HG03135 (cell line): ENCODE measurements around the gene ADAM15.

Experiments used
- ATAC-seq: cut with Tn5 transposase; IDR thresholded peaks from one replicate; pipeline ENCODE4 v1.9.1; 2021; ENCODE audit warnings: mild to moderate bottlenecking, moderate library complexity; ENCODE audit not compliant: unreplicated experiment

The ADAM15 gene, protein sequence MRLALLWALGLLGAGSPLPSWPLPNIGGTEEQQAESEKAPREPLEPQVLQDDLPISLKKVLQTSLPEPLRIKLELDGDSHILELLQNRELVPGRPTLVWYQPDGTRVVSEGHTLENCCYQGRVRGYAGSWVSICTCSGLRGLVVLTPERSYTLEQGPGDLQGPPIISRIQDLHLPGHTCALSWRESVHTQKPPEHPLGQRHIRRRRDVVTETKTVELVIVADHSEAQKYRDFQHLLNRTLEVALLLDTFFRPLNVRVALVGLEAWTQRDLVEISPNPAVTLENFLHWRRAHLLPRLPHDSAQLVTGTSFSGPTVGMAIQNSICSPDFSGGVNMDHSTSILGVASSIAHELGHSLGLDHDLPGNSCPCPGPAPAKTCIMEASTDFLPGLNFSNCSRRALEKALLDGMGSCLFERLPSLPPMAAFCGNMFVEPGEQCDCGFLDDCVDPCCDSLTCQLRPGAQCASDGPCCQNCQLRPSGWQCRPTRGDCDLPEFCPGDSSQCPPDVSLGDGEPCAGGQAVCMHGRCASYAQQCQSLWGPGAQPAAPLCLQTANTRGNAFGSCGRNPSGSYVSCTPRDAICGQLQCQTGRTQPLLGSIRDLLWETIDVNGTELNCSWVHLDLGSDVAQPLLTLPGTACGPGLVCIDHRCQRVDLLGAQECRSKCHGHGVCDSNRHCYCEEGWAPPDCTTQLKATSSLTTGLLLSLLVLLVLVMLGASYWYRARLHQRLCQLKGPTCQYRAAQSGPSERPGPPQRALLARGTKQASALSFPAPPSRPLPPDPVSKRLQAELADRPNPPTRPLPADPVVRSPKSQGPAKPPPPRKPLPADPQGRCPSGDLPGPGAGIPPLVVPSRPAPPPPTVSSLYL

DNA sequence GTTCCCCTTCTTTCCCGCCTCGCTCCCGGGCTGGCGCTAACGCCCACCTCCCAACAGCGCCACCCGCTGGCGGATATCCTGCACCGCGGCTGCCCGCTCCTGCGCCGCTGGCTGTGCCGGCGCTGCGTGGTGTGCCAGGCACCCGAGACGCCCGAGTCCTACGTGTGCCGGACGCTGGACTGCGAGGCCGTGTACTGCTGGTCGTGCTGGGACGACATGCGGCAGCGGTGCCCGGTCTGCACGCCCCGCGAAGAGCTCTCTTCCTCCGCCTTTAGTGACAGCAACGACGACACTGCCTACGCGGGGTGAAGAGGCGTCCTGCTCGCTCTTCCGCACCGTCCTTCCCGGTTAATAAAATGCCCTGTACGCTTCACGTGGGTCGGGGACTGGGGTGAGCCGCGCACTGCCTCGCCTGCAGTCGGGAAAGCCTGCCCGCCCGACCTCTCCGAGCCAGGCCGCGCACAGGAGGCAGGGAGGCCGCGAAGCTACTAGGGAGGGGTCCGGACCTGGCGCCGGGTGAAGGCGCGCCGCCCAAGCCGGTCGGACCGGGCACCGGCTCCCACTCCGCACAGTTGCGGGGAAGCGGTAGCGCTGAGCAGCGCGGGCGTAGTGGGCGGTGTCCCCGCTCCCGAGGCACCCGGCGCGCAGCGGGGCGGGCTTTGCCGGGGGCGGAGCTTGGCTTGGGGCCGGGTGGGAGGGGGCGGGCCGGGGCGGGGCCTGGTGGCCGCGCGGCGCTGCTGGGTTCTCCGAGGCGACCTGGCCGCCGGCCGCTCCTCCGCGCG, at the start of gene ADAM15:
TSS of gene ADAM15 (plus strand) at position 757 of the 782 bp plus-strand sequence. CDS start 71 bp downstream, outside the sequence.
- ATAC-seq: peak; percentile 48

GRCh38 chr1:155001425-155001674, 49.8 kb upstream of the ADAM15 start:
- ATAC-seq: no peak

DNA sequence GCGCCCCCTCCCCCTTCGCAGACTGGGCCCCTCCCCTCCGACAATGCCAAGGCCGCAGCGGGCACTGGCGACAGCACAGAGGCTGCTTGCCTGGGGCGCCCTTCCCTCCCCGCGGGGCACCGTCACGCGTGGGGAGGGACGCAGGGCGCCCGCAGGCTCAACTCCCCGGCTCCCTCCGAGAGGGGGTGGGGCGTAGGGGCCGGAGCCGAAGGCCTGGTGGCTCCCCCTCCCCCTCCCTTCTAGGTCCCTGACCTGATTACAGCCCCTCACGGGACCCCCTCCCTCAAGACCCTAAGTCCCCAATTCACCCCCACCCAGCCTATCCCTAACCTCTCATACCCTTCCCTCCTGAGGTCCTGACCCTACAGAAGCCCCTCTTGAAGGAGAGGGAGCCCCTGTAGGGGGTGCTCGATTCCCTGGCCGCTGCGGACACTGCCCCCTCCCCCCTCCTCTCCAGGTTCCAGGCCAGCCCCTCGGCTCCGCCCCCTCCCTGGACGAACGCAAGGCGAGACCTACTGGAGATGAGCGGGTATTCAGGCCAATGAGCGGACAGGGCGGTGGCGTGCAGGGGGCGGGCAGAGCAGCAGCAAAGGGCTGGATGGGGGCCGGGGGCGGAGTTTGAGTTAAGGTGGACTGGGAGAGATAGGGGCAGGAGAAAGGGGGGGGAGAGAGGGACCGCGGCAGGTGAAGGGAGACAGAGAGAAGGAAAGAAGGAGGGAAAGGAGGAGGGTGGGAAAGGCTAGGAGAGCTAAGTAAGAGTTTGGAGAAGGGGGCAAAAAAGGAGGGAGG, 49.2 kb upstream of the ADAM15 start:
- peak; percentile 57 for ATAC-seq

GRCh38 chr1:155002464-155003226, 48.5 kb upstream of the ADAM15 start, which contains the start of gene ZBTB7B:
ZBTB7B (plus strand) TSS chr1:155002802; CDS start chr1:155014661, 11,859 bp downstream.
- no peak for ATAC-seq

- no peak for ATAC-seq
Observed at GRCh38 chr1:155003227-155003765, 47.8 kb upstream of the ADAM15 start.

GRCh38 chr1:155003766-155004351, 47.3 kb upstream of the ADAM15 start:
- ATAC-seq: no peak

GRCh38 chr1:155004352-155005075, 46.6 kb upstream of the ADAM15 start:
- no peak for ATAC-seq

GRCh38 chr1:155005076-155006011, 45.8 kb upstream of the ADAM15 start:
- no peak for ATAC-seq

DNA sequence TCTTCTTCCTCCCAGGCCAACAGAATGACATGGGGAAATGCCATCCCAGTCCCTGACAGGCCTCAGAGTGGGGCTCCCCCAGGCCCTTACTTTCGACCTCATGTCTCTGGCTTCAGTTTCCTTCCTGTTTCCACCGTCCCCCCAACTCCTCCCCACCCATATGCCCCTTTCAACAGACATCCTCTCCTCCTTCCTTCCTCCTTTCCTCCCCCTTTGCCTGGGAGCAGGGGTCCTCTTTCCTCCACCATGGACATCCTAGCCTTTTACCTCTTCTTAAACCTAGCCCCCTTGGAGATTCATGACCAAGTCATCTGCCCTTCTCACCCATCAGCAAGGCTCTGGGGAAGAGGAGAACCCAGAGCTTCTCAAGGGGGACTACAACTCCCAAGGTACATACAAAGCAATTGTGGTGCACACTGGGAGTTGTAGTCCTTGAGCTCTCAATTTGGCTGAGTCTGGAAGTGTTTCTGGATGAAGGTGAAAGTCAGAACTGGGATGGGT, 44.5 kb upstream of the ADAM15 start:
- no peak for ATAC-seq

GRCh38 chr1:155007251-155007828, 43.8 kb upstream of the ADAM15 start:
- no peak for ATAC-seq

GRCh38 chr1:155008015-155008941, 42.8 kb upstream of the ADAM15 start:
- no peak for ATAC-seq

- ATAC-seq: no peak
Observed at GRCh38 chr1:155009221-155009711, 41.9 kb upstream of the ADAM15 start.

DNA sequence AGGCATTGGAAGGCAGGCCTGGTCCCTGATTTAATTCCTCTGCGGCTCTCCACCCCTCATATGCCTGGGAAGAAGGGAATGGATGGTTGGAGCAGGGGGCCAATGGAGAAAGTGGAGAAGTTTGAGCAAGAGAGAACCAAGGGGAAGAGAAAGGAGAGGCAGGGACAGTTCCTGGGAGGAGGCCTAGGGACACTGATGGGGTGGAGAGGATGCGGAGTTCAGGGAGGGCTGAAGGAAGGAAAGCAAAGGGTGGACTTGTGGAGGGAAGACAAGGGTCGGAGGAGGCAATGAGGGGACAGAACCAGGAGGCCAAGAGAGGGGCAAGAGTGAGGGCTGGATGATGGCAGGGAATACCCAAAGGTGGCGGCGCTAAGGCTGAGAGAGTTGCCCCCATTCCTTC, 41.4 kb upstream of the ADAM15 start:
- ATAC-seq: no peak

DNA sequence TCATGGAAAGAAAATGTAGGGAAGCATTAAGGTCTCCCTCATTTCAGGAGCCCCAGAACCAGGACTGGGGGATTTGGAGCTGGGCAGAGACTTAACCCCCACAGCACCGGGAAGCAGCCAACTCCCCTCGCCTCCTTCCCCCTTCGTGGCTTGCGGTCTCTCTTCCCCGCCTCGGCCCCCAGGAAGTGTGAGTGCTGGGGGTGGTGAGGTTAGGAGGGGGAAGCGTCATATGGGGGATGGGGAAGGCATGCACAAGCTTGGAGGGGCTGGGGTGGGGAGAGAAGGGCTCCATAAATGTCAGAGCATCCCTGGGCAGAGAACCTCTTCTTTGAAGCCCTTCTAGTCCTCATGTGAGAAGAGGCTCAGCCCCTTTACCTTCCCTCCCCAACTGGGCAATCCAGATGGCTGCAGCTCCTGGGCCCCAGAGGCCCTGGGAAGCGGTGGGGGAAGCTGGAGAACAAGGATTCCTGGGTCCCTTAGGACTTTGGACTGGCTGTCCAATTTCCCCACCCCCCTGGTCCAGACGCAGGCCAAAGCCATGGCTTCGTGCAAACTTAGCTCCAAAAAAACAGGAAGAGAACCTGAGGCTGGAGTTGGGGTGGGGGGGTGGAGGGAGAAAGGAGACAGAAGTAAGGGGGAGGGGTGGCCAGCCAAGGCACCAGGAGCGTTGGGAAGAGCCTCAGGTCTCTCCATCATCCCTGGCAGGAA, 40.8 kb upstream of the ADAM15 start:
- ATAC-seq: no peak

DNA sequence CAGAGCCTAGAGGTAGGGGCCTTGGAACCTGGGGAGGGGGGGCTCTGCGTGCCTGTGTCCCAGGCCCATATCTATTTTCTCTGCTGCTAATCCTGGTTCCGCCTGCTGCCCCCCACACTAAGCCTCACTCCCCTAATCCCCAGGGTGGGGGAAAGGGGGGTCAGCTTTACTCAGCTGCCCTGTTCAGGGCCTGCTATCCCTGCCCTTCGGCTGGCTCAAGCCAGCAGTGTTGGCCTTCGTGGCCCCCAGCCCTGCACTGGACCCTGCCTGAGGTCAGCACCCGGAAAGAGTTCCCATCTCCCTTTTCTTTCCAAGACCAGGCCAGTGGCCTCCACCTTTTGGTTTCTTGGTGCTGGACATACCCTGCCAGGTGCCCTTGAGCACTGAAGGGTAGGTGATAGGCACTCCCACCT, 40.1 kb upstream of the ADAM15 start:
- ATAC-seq: no peak
